ENCODE data around the gene KCNMA1. TPM values are rescaled to one million over a fixed set of nuclear protein-coding genes. Genes with fewer than 3 reads are reported as not detected.

The KCNMA1 gene
- total RNA-seq, 3 donors from 2014 or later, result 45.4 to 312 (median 62.4) TPM

DNA sequence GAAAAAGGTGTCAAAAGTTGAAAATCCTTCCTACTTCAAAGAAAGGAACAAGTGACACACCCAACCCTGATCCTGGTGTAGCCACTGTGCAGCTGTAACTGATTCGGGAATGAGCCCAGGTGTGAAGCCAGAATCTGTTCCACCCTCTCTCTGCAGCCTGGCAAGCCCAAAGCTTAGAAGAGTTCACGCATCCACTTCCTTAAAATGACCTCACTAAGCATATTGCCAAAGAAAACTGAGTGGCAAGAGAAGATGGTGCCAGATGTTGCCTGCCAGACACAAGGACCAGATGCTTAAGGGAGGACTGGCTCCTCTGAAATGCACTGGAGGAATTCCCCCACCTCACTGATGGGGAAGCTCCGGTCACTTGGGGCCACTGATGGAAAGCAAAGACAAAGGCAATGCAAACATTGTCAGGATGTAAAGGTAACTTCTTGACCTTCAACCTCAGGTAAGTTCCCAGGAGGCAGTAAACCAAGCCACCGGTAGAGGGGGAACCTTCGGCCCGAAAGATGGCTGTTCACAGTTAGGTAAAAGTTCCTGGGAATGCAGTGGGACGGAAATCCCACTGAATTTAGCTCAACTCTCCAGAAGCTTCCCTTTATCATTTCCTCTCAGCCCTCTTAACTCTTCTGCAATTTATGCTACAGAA lies 554.9 kb downstream of the KCNMA1 start:
- ATAC-seq, result peak; percentile 28

DNA sequence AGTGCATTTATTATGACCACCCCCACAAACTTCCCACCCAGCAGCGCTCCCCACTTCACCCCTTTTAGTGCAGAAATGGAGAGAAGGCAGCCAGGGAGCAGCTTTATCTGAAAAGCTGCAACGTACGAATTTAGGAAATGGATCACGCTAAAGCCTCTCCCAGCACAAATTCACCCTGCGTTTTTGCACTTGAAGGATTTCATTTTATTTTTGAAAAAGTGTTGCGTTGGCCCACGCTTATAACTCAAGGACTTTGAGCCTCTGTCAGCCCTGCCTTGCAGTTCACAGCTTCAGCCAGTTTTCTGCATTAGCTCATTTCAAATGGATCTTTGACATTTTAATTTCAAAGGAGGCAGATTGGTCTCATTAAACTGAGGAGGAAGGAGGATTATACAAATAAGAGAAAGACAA lies 556.1 kb downstream of the KCNMA1 start:
- ATAC-seq (no peak), DNase-seq (no peak)
- H3K36me3 ChIP-seq (ENCODE audit: low read depth), result no peaks in the 10 kb centered on the region
- no peak overlapping the region for H3K4me3 ChIP-seq
- H3K4me1 ChIP-seq (ENCODE audit: low read depth), result no peaks in the 10 kb centered on the region
- no peaks in the 10 kb centered on the region for H3K9me3 ChIP-seq
- TF ChIP-seq, protein P1, sequence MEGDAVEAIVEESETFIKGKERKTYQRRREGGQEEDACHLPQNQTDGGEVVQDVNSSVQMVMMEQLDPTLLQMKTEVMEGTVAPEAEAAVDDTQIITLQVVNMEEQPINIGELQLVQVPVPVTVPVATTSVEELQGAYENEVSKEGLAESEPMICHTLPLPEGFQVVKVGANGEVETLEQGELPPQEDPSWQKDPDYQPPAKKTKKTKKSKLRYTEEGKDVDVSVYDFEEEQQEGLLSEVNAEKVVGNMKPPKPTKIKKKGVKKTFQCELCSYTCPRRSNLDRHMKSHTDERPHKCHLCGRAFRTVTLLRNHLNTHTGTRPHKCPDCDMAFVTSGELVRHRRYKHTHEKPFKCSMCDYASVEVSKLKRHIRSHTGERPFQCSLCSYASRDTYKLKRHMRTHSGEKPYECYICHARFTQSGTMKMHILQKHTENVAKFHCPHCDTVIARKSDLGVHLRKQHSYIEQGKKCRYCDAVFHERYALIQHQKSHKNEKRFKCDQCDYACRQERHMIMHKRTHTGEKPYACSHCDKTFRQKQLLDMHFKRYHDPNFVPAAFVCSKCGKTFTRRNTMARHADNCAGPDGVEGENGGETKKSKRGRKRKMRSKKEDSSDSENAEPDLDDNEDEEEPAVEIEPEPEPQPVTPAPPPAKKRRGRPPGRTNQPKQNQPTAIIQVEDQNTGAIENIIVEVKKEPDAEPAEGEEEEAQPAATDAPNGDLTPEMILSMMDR (IDR thresholded peaks at IDR 0.05), result no peak
- intact Hi-C loops (cut with DNase I, micrococcal nuclease), result no loop called here

More for the DNA sequence above, 554.9 kb downstream of the KCNMA1 start:
- Histone ChIP-seq H3K4me1 (ENCODE audit: low read depth) (no peaks in the 10 kb centered on the region), H3K36me3 (ENCODE audit: low read depth) (no peaks in the 10 kb centered on the region), H3K4me3 (no peak overlapping the region), H3K9me3 (no peaks in the 10 kb centered on the region)
- DNase-seq, result no peak
- intact Hi-C loops (cut with DNase I, micrococcal nuclease), result no loop called here
- TF ChIP-seq, protein P1 (IDR thresholded peaks at IDR 0.05), result no peak

DNA sequence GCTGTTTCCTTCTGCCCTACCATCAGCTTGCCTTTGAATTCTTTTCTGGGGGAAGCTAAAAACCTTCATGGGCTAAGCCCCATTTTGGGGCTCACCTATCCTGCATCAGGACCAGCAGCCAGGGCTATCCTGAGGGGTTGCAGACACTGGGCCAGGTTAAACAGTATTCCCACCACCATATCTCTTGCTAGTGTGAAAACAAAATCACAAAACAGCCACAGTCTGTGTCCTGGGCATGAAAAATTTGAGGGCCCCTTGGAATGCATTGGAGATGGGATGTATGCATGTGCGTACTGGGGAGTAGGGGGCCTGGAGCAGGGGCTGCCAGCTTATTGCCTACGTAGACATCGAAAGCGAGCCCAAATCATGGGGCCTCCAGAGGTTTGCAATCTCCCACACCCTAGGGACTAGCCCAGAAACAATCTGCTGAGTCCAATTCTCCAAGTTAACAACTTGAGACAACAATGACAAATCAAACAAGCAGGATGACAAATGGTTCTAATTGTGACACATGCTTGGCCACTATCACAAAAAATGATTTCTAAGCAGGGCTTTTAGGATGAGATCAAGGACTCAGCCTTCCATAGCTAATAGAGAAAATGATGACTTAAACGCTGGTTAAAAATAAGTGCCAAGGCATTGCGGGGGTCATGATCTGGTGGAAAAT lies 557.1 kb downstream of the KCNMA1 start:
- no peak for ATAC-seq
- no peaks in the 10 kb centered on the region for H3K4me1 ChIP-seq (ENCODE audit: low read depth)
- H3K4me3 ChIP-seq, result no peak overlapping the region
- no peak for DNase-seq
- TF ChIP-seq, protein P1 (IDR thresholded peaks at IDR 0.05), result no peak
- H3K9me3 ChIP-seq, result no peaks in the 10 kb centered on the region
- intact Hi-C loops (cut with DNase I, micrococcal nuclease), result no loop called here
- no peaks in the 10 kb centered on the region for H3K36me3 ChIP-seq (ENCODE audit: low read depth)

DNA sequence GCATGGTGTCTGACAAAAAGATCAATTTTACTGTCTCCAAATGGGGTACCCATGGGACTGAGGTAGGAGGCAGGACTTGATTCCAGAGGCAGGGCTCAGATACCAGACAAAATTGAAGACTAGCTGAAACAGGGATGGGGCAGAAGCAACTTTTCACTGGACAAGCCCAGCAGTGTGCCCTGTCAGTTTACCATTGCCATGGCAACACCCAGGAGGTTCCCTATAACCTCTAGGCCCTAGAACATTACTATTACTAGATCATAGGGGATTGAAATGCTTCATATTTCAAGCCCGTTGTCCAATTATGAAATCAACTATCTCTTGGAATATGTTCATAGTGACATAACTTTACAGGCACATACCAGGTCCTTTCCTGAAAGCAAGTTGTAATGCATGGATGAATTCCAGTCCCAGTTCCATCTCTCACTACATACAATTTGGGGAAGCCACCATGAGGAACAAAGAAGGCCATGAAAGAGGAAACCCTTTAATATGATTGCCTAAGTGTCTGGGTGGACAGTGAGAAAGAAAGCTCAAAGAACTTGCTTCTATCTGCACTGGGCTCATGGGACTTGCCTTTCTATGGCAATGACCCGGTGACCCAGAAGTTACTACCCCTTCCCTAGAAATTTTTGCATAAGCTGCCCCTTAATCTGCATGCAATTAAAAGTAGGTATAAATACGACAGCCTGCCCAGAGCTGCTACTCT lies 557.9 kb downstream of the KCNMA1 start:
- no peak for DNase-seq
- no peak for ATAC-seq
- Histone ChIP-seq H3K4me1 (ENCODE audit: low read depth) (no peaks in the 10 kb centered on the region), H3K36me3 (ENCODE audit: low read depth) (no peaks in the 10 kb centered on the region), H3K9me3 (no peaks in the 10 kb centered on the region), H3K4me3 (no peak overlapping the region)
- TF ChIP-seq, protein P1 (IDR thresholded peaks at IDR 0.05), result no peak
- intact Hi-C loops (cut with DNase I, micrococcal nuclease), result no loop called here

DNA sequence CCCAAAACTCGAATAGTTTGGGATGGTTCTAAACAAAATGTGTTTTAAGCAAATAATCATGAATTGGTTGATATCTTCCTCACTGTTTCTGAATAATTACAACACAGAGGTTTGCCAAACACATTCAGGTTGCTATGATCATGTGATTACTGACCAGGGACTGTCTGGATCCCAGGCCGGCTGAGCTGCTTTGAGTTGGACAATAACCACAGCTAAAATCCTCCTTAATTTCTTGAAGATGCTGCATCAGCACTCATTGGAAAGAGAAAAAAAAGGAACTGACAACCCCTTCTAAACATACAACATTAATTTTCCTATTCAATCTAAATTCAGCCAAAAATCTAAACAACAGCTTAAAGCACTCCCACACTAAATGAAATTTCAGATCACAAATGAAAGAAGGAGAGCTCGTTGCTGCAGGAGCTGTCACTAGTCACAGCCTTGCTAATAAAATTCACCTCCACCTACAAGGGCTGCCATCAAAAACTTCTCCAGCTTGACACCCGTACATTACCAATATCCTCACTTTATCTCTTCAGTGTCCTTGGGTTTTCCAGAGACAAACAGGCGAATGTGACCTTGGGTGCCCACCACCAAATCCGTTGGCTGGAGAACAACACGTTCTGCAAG lies 560.2 kb downstream of the KCNMA1 start:
- H3K36me3 ChIP-seq (ENCODE audit: low read depth), result no peaks in the 10 kb centered on the region
- no peaks in the 10 kb centered on the region for H3K4me1 ChIP-seq (ENCODE audit: low read depth)
- no peaks in the 10 kb centered on the region for H3K9me3 ChIP-seq
- no peak overlapping the region for H3K4me3 ChIP-seq
- DNase-seq (no peak), ATAC-seq (no peak)
- TF ChIP-seq, protein P1 (IDR thresholded peaks at IDR 0.05), result no peak
- intact Hi-C loops (cut with DNase I, micrococcal nuclease), result no loop called here
